ENCODE measurements around the gene KCNE5. TPM values are rescaled to one million over a fixed set of nuclear protein-coding genes. Genes with fewer than 3 reads are reported as not detected.
"Not testable (repeated sequence)": the region's sequence is repeated elsewhere in the genome, so short reads cannot be mapped to it uniquely, and the experiment has no call there.

Gene KCNE5, protein sequence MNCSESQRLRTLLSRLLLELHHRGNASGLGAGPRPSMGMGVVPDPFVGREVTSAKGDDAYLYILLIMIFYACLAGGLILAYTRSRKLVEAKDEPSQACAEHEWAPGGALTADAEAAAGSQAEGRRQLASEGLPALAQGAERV
- 0.48 TPM in 1 of 2 replicates, not detected in the other for total RNA-seq (2014; rRNA removed; shearing (Covaris generic))
- polyA plus RNA-seq (2015; cell fraction: cytosol; rRNA removed), result 0.12 and 0.36 TPM in 2 replicates
- polyA plus RNA-seq (2015; cell fraction: nucleus; rRNA removed), result 0.36 and 0.79 TPM in 2 replicates

DNA sequence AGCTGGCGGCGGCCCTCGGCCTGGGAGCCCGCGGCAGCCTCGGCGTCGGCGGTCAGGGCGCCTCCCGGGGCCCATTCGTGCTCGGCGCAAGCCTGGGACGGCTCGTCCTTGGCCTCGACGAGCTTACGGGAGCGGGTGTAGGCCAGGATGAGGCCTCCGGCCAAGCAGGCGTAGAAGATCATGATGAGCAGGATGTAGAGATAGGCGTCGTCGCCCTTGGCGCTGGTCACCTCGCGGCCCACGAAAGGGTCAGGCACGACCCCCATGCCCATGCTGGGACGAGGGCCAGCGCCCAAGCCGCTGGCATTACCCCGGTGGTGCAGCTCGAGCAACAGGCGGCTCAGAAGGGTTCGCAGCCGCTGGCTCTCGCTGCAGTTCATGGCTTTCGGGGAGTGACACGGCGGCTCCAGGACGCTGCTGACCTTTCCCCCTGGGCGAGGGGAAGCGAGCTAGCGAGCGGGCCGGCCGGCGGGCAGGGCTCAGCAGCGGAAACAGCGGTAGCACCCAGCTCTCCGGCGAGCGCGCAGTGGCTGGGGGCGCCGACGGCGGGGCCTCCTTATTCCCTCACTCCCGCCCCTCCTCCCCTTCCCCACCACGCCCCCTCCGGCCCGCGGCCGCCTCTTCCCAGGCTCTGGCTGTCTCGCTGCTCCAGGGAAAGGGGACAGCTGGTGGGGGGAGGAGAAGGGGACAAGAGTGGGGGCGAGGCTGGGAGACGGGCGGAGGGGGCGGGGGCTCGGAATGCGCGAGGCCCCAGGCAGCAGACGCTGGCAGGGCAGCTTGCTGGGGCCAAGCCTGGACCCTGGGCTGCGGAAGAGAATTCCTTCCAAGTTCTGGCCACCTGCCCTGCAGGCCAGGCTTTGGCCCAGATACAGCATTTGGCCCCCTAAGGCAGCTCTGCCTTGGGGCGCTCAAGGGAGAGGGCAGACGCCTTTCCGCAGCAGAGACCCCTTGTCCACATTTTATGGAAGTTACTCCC, at the start of gene KCNE5:
Gene KCNE5, minus strand, starts transcription at position 532 of the 976 bp plus-strand sequence. Its CDS starts 152 bp downstream, at position 380.
- DNase-seq (ENCODE audit: low read depth), result no peak

DNA sequence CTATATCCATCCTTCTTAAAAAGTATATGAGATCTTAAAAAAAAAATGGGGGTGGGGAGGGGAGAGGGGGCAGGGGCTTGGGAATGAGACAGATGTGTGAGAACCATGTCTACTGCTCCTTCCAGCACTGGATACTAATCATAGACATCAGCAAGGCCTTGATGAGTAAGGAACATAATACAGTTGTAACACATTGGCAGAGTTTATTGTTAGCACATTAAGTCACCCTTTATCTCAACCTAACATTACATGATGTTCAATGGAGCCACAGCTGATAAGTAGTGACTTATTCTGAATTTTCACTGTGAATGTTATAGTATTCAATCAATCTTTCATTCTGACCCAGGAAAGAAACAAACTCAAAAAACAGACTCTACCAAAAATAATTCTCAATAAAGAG, 47.3 kb upstream of the KCNE5 start:
- no peak for DNase-seq (ENCODE audit: low read depth)

DNA sequence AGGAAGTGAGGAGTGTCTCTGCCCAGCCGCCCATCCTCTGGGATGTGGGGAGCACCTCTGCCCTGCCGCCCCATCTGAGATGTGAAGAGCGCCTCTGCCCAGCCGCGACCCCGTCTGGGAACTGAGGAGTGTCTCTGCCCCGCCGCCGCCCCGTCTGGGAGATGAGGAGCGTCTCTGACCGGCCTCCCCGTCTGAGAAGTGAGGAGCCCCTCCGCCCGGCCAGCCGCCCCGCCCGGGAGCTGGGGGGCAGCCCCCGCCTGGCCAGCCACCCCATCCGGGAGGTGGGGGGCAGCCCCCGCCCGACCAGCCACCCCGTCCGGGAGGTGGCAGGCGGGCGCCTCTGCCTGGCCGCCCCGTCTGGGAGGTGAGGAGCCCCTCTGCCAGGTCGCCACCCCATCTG, 46.2 kb upstream of the KCNE5 start:
- DNase-seq (ENCODE audit: low read depth), result not testable (repeated sequence)

DNA sequence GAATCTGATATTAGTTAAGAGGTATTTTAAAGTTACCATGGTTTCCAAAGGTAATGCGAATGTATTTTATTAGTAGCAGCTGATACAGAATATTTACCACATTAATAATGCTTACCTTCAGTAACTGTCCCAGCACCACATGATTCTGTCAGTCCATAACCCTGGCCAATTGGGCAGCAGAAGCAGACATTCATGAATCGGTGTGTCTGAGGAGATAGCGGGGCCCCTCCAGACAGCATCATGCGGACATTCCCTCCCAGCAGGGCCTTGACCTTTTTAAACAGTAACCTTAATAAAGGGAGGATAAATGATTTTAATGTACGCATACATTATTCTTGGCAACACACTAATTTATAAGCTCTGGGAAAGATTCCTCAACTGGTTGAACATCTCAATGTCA, 43.0 kb upstream of the KCNE5 start:
- DNase-seq (ENCODE audit: low read depth), result no peak

DNA sequence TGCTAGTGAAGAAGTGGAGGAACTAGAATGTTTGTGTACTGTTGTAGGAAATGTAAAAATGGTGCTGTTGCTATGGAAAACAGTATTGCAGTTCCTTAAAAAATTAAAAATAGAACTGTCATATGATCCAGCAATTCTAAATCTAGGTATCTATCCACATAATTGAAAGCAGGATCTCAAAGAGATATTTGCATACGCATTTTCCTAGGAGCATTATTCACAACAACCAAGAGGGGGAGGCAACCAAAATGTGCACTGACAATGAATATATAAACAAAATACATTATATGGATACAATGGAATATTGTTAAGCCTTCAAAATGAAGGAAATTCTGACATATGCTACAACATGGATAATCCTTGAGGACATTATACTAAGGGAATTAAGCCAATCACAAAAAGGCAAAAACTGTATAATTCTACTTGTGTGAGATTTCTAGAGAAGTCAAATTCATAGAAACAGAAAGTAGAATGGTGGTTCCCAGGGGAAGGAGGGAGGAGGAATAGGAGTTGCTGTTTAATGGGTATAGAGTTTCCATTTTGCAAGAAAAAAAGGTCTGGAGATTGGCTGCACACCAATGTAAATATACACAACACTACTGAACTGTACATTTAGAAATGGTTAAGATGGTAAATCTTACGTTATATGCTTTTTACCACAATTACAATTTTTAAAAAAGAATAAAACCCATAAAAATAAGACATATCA, 35.6 kb upstream of the KCNE5 start:
- no peak for DNase-seq (ENCODE audit: low read depth)

DNA sequence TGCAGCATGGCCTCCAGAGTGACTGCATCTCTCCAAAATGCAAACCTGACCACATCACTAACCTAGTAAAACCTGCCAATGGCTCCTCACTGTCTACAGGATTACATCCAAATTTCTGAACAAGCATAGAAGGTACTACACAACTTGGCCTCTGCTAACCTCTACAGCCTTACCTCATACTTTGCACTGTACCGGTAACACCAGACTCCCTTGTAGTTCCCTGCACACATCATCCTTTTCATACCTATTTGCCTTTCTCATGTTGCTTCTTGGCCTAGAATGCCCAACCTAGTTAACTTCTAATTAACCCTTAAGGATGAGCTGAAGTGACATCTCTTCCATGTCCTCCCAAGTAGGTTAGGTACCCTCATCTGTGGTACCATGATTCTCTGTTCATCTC, 33.4 kb upstream of the KCNE5 start:
- no peak for DNase-seq (ENCODE audit: low read depth)

DNA sequence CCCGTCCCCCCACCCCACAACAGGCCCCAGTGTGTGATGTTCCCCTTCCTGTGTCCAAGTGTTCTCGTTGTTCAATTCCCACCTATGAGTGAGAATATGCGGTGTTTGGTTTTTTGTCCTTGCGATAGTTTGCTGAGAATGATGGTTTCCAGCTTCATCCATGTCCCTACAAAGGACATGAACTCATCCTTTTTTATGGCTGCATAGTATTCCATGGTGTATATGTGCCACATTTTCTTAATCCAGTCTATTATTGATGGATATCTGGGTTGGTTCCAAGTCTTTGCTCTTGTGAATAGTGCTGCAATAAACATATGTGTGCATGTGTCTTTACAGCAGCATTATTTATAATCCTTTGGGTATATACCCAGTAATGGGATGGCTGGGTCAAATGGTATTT, 32.4 kb upstream of the KCNE5 start:
- not testable (repeated sequence) for DNase-seq (ENCODE audit: low read depth)

DNA sequence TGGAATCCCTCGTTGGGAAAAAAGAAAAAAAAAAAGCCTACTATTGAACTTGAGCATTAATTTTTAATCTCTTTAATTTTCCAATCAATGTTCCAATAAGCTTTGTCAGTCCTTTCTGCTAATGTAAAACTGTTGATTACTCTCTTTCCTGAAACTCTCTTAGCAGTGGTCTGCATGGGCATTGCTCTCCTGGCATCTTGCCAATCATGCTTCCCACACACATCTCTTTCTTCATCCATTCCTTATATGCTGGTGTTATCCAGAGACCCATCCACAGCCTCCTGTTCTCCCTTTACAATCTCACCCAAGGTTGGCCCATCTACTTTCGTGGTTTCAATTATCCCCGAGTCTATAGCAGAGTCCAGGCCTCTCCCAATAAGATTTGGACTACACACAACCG, 31.8 kb upstream of the KCNE5 start:
- no peak for DNase-seq (ENCODE audit: low read depth)

DNA sequence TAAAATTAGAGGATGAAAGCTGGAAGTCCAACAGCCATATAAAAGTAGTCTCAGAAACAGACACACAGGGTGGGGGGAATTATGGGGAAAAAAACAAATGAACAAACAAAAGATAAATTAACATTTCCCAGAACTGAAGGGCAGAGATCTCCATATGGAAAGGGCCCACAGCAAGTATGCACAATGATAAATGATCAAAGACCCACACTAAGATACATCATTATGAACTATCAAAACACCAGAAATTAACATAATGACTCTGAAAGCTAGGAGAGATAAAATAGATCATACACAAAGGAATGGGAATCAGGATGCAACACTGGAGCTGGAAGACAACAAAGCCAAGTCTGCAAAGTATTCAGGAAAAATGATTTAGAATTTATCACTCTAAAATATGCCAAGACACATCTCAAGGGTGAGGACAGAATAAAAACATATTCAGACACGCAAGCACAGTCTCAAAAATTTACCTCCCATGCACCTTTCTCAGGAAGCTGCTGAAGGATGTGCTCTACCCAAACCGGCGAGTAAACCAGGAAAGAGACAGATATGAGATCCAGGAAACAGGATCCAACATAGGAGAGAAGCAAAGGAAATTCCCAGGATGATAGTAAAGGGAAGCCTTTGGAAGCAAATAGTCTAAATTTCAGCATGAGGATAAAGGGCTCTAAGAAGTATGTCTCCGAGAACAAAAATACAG, 30.7 kb upstream of the KCNE5 start:
- DNase-seq (ENCODE audit: low read depth), result no peak

DNA sequence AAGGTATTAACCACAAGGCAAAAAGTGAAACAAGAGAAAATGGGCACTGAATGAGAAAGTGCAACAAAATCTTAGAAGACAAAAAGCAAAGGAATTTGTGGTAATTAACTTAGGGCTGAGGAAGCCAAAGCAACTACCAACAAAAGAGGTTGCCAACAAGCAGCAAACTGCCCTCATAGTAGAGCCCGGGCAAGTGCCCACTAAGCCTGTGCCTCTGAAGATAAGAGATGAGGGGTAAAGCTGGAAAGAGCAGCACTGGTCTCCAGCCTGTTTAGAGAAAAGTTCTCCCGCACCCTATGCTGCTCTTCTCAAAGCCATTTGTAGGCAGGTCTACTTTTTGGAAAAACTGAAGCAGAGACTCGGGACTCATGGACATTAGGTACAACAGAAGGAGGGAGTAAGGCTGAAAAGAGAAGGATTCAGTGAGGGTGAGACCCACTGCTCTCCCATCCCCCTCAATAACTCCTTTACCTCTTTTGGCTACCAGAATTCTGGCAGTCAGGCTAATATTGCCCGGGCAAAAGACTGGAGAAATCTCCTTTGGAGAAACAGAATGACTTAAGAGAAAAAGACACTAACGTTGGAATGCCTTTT, 29.6 kb upstream of the KCNE5 start:
- DNase-seq (ENCODE audit: low read depth), result no peak

DNA sequence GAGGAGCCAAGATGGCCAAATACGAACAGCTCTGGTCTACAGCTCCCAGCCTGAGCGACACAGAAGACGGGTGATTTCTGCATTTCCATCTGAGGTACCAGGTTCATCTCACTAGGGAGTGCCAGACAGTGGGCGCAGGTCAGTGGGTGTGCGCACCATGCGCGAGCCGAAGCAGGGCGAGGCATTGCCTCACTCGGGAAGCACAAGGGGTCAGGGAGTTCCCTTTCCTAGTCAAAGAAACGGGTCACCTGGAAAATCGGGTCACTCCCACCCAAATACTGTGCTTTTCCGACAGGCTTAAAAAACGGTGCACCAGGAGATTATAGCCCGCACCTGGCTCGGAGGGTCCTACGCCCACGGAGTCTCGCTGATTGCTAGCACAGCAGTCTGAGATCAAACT, 19.7 kb upstream of the KCNE5 start:
- not testable (repeated sequence) for DNase-seq (ENCODE audit: low read depth)

DNA sequence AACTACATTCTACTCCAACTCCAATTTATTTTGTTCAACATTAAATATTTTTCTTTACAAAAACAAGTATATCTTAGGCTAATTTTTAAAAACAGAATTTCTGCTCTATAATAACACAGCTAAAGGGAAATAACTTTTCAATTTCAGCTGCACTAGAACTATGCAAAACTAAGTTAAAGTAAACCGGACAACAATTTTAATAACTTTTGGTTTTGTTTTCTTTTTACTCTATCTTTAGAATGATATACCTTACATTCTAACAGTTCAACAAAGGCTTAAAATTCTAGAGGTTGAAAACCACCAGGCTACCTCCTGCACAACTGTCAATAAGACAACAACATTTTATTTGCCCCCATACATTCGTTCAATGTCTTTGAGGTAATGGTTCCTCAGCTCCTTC, 18.7 kb upstream of the KCNE5 start:
- no peak for DNase-seq (ENCODE audit: low read depth)

DNA sequence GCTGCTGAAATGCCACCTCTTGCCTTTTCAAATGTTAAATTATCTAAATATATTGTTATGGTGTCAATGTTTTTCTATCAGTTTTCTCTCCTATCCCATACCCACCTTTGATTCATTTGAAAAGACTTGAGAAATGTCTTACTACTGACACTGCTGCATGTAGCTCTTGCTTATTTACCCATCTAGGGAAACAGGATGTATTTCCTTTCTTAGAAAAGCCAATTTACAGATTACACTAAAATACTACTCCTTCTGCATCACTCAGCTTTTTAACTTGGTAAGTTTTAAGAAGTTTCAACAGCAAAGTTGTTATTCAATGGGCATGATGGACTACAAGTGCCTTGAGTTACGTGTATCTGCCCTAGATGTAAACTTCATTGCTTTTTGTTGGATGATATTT, 13.2 kb upstream of the KCNE5 start:
- no peak for DNase-seq (ENCODE audit: low read depth)

DNA sequence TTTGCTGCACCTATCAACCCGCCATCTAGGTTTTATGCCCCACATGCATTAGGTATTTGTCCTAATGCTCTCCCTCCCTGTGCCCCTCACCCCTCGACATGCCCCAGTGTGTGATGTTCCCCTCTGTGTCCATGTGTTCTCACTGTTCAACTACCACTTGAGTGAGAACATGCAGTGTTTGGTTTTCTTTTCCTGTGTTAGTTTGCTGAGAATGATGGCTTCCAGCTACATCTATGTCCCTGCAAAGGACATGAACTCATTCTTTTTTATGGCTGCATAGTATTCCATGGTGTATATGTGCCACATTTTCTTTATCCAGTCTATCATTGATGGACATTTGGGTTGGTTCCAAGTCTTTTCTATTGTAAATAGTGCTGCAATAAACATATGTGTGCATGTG, 12.5 kb upstream of the KCNE5 start:
- not testable (repeated sequence) for DNase-seq (ENCODE audit: low read depth)

DNA sequence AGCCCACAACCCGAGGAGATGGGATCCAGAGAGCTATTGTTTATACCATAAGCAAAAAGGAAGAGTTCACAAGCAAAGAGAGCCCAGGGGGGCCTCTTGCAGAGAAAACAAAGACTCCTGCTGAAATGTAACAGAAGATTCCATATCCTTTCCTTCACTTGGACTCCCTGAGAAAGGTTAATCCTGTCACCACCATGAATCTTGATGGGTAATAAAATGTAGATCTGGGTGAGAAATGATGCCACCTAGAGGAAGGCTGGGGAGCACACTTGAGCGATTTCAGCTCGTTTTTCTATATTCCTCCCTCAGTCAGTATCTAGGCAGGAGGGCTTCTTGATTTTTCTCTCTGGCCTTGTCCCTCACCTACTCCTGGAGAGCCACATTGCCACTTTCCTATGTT, 10.2 kb upstream of the KCNE5 start:
- DNase-seq (ENCODE audit: low read depth), result peak; percentile 27

DNA sequence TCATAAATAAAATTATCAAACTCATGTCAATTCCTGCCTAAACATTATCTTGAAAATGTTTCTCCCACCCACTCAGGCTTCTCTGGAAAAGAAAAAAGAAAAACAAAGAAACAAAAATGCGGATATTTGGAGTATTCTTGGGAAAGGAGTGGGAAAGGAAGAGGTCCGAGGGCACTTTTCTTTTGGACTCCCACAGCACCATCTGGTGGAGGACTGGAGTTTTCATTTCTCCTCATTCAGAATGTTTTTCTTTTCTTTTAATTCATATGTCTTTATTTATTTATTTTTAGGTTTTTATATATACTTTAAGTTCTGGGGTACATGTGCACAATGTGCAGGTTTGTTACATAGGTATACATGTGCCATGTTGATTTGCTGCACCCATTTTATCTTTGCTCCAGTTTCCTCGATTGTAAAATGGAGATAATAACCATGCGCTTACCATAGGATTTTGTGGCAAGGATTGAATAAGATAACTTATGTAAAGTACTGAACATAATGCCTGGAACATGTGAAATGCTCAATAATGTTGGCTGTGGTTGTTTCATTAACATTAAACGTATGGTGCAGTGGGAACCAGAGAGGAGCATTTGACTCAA, 8.0 kb upstream of the KCNE5 start:
- no peak for DNase-seq (ENCODE audit: low read depth)

DNA sequence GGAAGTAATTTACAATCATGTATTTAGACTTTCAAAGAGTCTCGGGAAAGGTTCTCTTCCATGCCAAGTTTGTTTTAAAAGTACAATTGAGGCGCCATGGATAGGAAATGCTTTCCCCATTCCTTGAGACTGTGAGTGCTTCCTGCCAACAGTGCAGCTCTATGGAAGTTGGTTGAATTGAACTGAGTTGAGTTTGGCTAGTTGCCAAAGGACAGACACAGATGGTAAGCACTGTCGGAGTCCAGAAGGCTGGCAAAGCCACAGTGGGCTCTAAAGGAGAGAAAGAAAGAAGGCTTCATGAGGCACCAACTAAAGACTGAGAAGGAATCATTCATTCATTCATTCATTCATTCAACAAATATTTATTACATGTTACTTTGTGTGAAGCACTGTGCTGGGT, 4.3 kb upstream of the KCNE5 start:
- no peak for DNase-seq (ENCODE audit: low read depth)

DNA sequence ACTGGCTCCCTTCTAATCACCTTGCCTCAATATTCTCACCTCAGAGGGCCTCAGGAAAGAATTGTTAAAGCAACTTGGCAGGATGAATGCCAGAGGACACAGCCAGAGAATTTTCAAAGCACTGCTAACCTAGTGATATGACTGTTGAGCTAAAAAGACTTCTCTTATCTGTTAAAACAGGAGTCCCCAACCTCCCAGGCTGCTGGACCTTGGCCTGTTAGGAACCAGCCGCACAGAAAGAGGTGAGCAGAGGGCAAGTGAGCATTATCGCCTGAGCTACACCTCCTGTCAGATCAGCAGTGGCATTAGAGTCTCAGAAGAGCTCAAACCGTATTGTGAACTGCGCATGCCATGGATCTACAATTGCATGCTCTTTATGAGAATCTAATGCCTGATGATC, 1.7 kb upstream of the KCNE5 start:
- no peak for DNase-seq (ENCODE audit: low read depth)

DNA sequence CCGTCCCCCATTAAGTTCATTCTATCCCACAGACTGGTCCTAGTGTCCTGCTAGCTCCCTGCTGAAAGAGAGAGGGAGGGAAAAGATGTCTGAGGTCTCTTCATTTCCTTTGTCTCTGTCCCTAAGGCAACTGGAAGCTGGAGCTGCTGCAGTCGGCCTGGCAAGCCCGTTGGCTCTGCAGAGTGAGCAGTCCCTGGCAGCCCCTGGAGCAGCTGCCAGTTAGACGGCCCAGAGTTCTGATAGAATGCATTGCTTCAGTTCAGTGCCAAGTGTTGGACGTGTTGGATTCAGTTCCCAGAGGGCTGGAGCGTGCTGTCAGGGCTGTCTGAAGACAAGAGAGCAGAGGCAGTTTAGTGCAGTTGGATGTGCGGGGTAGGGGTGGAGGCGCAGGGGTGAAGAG, 975 bp downstream of the KCNE5 start:
- no peak for DNase-seq (ENCODE audit: low read depth)

DNA sequence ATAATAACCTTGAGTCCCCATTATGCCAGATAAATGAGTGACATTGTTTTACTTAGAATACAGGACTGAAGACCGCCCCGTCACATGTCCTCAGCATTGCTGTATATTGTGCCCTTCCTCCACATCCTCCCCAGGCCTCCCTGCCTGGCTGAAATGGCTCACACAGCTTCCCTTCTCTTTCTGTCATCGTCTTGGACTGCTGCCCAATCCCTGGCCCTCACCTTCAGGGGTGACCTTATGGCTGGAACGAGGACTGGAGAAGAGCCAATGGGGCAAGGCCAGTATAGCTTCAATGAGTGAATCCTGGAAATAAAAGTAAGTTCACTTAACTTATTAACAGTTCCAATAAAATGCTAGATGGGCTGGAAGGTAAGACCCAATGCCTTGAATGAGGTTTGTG, 2.7 kb downstream of the KCNE5 start:
- DNase-seq (ENCODE audit: low read depth), result no peak

DNA sequence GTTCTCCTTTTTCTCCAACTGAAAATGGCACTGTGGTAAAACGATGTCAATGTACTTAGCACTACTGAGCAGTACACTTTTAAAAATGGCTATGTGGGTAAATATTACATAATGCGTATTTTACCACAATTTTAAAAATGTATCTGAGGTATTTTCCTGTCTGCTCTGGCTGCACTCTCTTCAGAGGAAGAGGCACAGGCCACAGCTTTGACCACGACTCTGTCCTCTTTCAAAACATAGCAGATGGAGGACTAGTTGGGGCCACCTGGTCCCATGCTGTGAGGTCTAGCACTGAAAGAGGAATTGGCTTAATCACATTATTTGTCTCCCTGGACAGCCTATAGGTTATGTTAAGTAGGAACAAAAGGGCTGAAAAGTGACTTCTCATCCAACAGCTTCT, 5.2 kb downstream of the KCNE5 start:
- no peak for DNase-seq (ENCODE audit: low read depth)
